GM18858 (cell line): ENCODE measurements around the gene TXNL4A.
"Not testable (repeated sequence)": the region's sequence is repeated elsewhere in the genome, so short reads cannot be mapped to it uniquely, and the experiment has no call there.

Source experiments
- ATAC-seq: cut with Tn5 transposase; IDR thresholded peaks from one replicate; pipeline ENCODE4 v1.9.1; 2021; ENCODE audit not compliant: unreplicated experiment

Gene TXNL4A

GRCh38 chr18:79988451-79989194, at the start of gene TXNL4A:
Gene TXNL4A (minus strand): TSS chr18:79988563. CDS start chr18:79988392, 171 bp downstream.
- ATAC-seq: peak; percentile 95

GRCh38 chr18:80037300-80037699, 48.9 kb upstream of the TXNL4A start:
- ATAC-seq: no peak

GRCh38 chr18:80035997-80036396, 47.6 kb upstream of the TXNL4A start:
- ATAC-seq: no peak

GRCh38 chr18:80034852-80035406, 46.6 kb upstream of the TXNL4A start:
- no peak for ATAC-seq

- ATAC-seq: peak; percentile 71
These were observed 45.9 kb upstream of the TXNL4A start, which contains the start of gene RBFA for GRCh38 chr18:80034068-80034851. Gene RBFA (plus strand): TSS chr18:80034434. CDS start chr18:80034496, 62 bp downstream.

- peak; percentile 41 for ATAC-seq
These were observed 45.1 kb upstream of the TXNL4A start for GRCh38 chr18:80033181-80034067.

GRCh38 chr18:80029690-80030089, 41.3 kb upstream of the TXNL4A start:
- no peak for ATAC-seq

GRCh38 chr18:80027719-80028118, 39.4 kb upstream of the TXNL4A start:
- not testable (repeated sequence) for ATAC-seq

- no peak for ATAC-seq
These were observed 38.0 kb upstream of the TXNL4A start for GRCh38 chr18:80026363-80026762.

- ATAC-seq: no peak
These were observed 34.8 kb upstream of the TXNL4A start for GRCh38 chr18:80023173-80023572.

- ATAC-seq: no peak
These were observed 34.2 kb upstream of the TXNL4A start for GRCh38 chr18:80022613-80023012.

GRCh38 chr18:80012714-80013113, 24.4 kb upstream of the TXNL4A start:
- ATAC-seq: no peak

GRCh38 chr18:80011496-80012137, 23.3 kb upstream of the TXNL4A start:
- not testable (repeated sequence) for ATAC-seq

- no peak for ATAC-seq
These were observed 22.2 kb upstream of the TXNL4A start for GRCh38 chr18:80010551-80010906.

GRCh38 chr18:80009661-80010550, 21.5 kb upstream of the TXNL4A start:
- no peak for ATAC-seq

GRCh38 chr18:80006724-80007123, 18.4 kb upstream of the TXNL4A start:
- no peak for ATAC-seq

- ATAC-seq: no peak
These were observed 16.4 kb upstream of the TXNL4A start for GRCh38 chr18:80004600-80005342.

- ATAC-seq: no peak
These were observed 14.1 kb upstream of the TXNL4A start for GRCh38 chr18:80002468-80002867.

GRCh38 chr18:80000877-80001276, 12.5 kb upstream of the TXNL4A start:
- ATAC-seq: no peak
